ENCODE data around the gene NAXD. TPM values are rescaled to one million over a fixed set of nuclear protein-coding genes. Genes with fewer than 3 reads are reported as not detected.

The NAXD gene
- total and polyA plus RNA-seq, 9 donors: 19.6 to 32.3 (median 27.8) TPM

DNA sequence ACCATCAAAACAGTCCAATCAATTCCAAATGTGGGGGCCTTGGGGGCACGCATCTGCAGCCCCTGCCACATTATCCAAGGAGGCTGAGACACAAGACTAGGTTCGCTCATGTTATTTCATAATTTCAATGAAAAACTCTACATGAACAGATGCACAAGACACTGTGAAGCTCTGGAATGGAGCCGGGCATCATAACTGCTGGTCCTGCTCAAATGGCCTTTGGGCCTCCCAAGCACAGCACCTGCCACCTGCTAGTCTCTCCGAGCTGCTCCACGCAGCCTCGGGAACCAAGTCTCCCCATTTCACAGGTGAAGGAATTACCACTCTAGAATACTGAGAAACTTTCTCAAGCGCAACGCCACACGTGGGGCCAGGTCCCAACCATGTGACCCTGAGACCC, 73.7 kb downstream of the NAXD start:
- Histone ChIP-seq H3K4me3 (ENCODE audit: low read length) (no peak overlapping the region), H3K9me3 (replicated peaks; ENCODE audit: control insufficient read depth, low read depth, low read length) (no peaks in the 10 kb centered on the region), H3K27me3 (ENCODE audit: control insufficient read depth, insufficient read depth, low read length) (no peaks in the 10 kb centered on the region), H3K27ac (ENCODE audit: low read length) (no peak overlapping the region), H3K36me3 (ENCODE audit: control insufficient read depth, insufficient read depth, low read length) (peaks cover 49% of the 10 kb centered on the region), H3K4me1 (ENCODE audit: control insufficient read depth, insufficient read depth, low read length) (no peaks in the 10 kb centered on the region)
- 84% methylated on average over 8 of the region's 9 CpGs for WGBS (ENCODE audit: insufficient coverage)
- DNase-seq: no peak

Other genes starting within 250 kb of the NAXD start
- 3.9 TPM for gene RAB20, start 53.8 kb upstream of the NAXD start, total RNA-seq
- gene RAB20, start 53.8 kb upstream of the NAXD start, polyA plus RNA-seq (ENCODE audit: insufficient read depth in 1 of 8, insufficient read length in 8 of 8, low replicate concordance in 1 of 8): 1 to 10 TPM; 1.9 to 6.0 (median 3.1) TPM
- gene CARS2, start 90.6 kb downstream of the NAXD start, total RNA-seq: 49.1 TPM
- 10 to 100 TPM; 37.7 to 73.2 (median 51.9) TPM for gene CARS2, start 90.6 kb downstream of the NAXD start, polyA plus RNA-seq (ENCODE audit: insufficient read depth in 1 of 8, insufficient read length in 8 of 8, low replicate concordance in 1 of 8)
- gene ING1, start 98.2 kb downstream of the NAXD start, total RNA-seq: 6.0 TPM
- 10 to 100 TPM in 7 of 8 donors, 1 to 10 TPM in 1; 9.8 to 16.9 (median 14.1) TPM for gene ING1, start 98.2 kb downstream of the NAXD start, polyA plus RNA-seq (ENCODE audit: insufficient read depth in 1 of 8, insufficient read length in 8 of 8, low replicate concordance in 1 of 8)